ENCODE measurements around the gene BTN3A1. TPM values are rescaled to one million over a fixed set of nuclear protein-coding genes. Genes with fewer than 3 reads are reported as not detected.
"Not testable (repeated sequence)": the region's sequence is repeated elsewhere in the genome, so short reads cannot be mapped to it uniquely, and the experiment has no call there.

Gene BTN3A1
- total RNA-seq, 1 experiment from 2014 or later = 5.4 TPM

- Histone ChIP-seq H3K4me2 (ENCODE audit: low read length) (no peak overlapping the region), H3F3A (ENCODE audit: low read length, unreplicated experiment) (no peaks in the 10 kb centered on the region), H3K9me2 (replicated peaks; ENCODE audit: low read length) (no peaks in the 10 kb centered on the region), H3K79me2 (ENCODE audit: low read length) (no peaks in the 10 kb centered on the region), H2AFZ (ENCODE audit: low read length) (no peak overlapping the region), H3K9me3 (ENCODE audit: low read length) (no peaks in the 10 kb centered on the region), H3K36me3 (ENCODE audit: low read depth, low read length) (no peaks in the 10 kb centered on the region), H3K4me3 (ENCODE audit: low read length) (no peak overlapping the region), H4K20me1 (ENCODE audit: low read length) (no peaks in the 10 kb centered on the region), H3K4me1 (ENCODE audit: insufficient read depth, low read length) (peaks cover 13% of the 10 kb centered on the region), H3K27ac (ENCODE audit: low read length) (no peak overlapping the region), H3K27me3 (ENCODE audit: low read length) (no peaks in the 10 kb centered on the region), H3K9ac (ENCODE audit: low read length) (no peak overlapping the region)
- intact Hi-C loops (cut with micrococcal nuclease) = loop anchor here (5.0 kb wide), 1 partner anchor 35 kb away; the partner anchor contains the start of gene BTN3A1
- BruUV-seq (replicated peaks) = no TSS peak
- TF ChIP-seq EZH2 (IDR thresholded peaks at IDR 0.05; ENCODE audit: low read length, unreplicated experiment) (no peak), EZH2phosphoT487 (IDR thresholded peaks at IDR 0.05; ENCODE audit: borderline replicate concordance, low read length) (no peak), CTCF (conservative IDR thresholded peaks at IDR 0.05; ENCODE audit: low read depth, low read length) (no peak)
- no peak for DNase-seq
- ChIA-PET CTCF (no interaction called here), POLR2A (ENCODE audit: unreplicated experiment) (no interaction called here)
- ATAC-seq = no peak
Measured at GRCh38 chr6:26367114-26367513, 35.0 kb upstream of the BTN3A1 start.

- H3K79me2 ChIP-seq (ENCODE audit: low read length); H3K4me3 ChIP-seq (ENCODE audit: low read length); intact Hi-C loops (cut with micrococcal nuclease); H3K9ac ChIP-seq (ENCODE audit: low read length); H4K20me1 ChIP-seq (ENCODE audit: low read length); H2AFZ ChIP-seq (ENCODE audit: low read length); H3K4me1 ChIP-seq (ENCODE audit: insufficient read depth, low read length); ATAC-seq; DNase-seq; H3K27ac ChIP-seq (ENCODE audit: low read length); H3K9me2 ChIP-seq (replicated peaks; ENCODE audit: low read length); BruUV-seq (replicated peaks); H3K4me2 ChIP-seq (ENCODE audit: low read length); H3K36me3 ChIP-seq (ENCODE audit: low read depth, low read length); CTCF ChIA-PET; H3K9me3 ChIP-seq (ENCODE audit: low read length); POLR2A ChIA-PET (ENCODE audit: unreplicated experiment); H3K27me3 ChIP-seq (ENCODE audit: low read length); H3F3A ChIP-seq (ENCODE audit: low read length, unreplicated experiment): not testable (repeated sequence)
Measured at GRCh38 chr6:26371813-26372212, 30.3 kb upstream of the BTN3A1 start.

GRCh38 chr6:26372308-26373144, 29.5 kb upstream of the BTN3A1 start:
- BruUV-seq (replicated peaks) = no TSS peak
- CTCF ChIA-PET = no interaction called here

More at GRCh38 chr6:26372308-26373144, 29.5 kb upstream of the BTN3A1 start:
- POLR2A ChIA-PET (ENCODE audit: unreplicated experiment) = no interaction called here
- DNase-seq (no peak), ATAC-seq (no peak)
- H3K9me2 ChIP-seq (replicated peaks; ENCODE audit: low read length) = no peaks in the 10 kb centered on the region
- H3K4me3 ChIP-seq (ENCODE audit: low read length) = no peak overlapping the region
- H2AFZ ChIP-seq (ENCODE audit: low read length) = no peak overlapping the region
- no peak overlapping the region for H3K27ac ChIP-seq (ENCODE audit: low read length)
- H3K79me2 ChIP-seq (ENCODE audit: low read length) = no peaks in the 10 kb centered on the region
- no peaks in the 10 kb centered on the region for H3F3A ChIP-seq (ENCODE audit: low read length, unreplicated experiment)
- H3K4me2 ChIP-seq (ENCODE audit: low read length) = no peak overlapping the region
- H4K20me1 ChIP-seq (ENCODE audit: low read length) = no peaks in the 10 kb centered on the region
- H3K4me1 ChIP-seq (ENCODE audit: insufficient read depth, low read length) = no peaks in the 10 kb centered on the region
- H3K9me3 ChIP-seq (ENCODE audit: low read length) = no peaks in the 10 kb centered on the region
- TF ChIP-seq EZH2phosphoT487 (IDR thresholded peaks at IDR 0.05; ENCODE audit: borderline replicate concordance, low read length) (no peak), EZH2 (IDR thresholded peaks at IDR 0.05; ENCODE audit: low read length, unreplicated experiment) (no peak), CTCF (conservative IDR thresholded peaks at IDR 0.05; ENCODE audit: low read depth, low read length) (no peak)
- intact Hi-C loops (cut with micrococcal nuclease) = no loop called here
- H3K36me3 ChIP-seq (ENCODE audit: low read depth, low read length) = no peaks in the 10 kb centered on the region
- H3K9ac ChIP-seq (ENCODE audit: low read length) = no peak overlapping the region
- no peaks in the 10 kb centered on the region for H3K27me3 ChIP-seq (ENCODE audit: low read length)
